Measurements from ENCODE around the gene KRTAP12-1. TPM values are rescaled to one million over a fixed set of nuclear protein-coding genes. Genes with fewer than 3 reads are reported as not detected.

KRTAP12-1 gene
- total RNA-seq, 2 experiments from 2014 or later = not detected

GRCh38 chr21:44632067-44632466 is 49.9 kb downstream of the KRTAP12-1 start:
- Mint-ChIP-seq H3K4me3 (no peak overlapping the region), H3K27me3 (no peaks in the 10 kb centered on the region), H3K36me3 (ENCODE audit: low read depth) (peaks cover 5% of the 10 kb centered on the region), H3K4me1 (peaks cover 21% of the 10 kb centered on the region), H3K27ac (no peak overlapping the region), H3K9me3 (ENCODE audit: low read depth) (peaks cover 28% of the 10 kb centered on the region)
- intact Hi-C loops (cut with DNase I, micrococcal nuclease) = no loop called here
- POLR2A ChIA-PET = no interaction called here
- ATAC-seq (no peak), DNase-seq (no peak)
- CTCF ChIA-PET = interaction anchor here (1.5 kb wide), 1 partner anchor 11 kb away, joined by 4 read pairs; no protein-coding TSS in a partner anchor

Other genes with a start within 250 kb of the KRTAP12-1 start
- gene LRRC3, start 226.7 kb downstream of the KRTAP12-1 start, total RNA-seq = 1 to 10 TPM; 2.7 to 2.9 TPM
- gene KRTAP10-1, start 142.0 kb downstream of the KRTAP12-1 start, total RNA-seq = not detected
- not detected for gene KRTAP10-2, start 130.7 kb downstream of the KRTAP12-1 start, total RNA-seq
- not detected for gene KRTAP10-3, start 123.4 kb downstream of the KRTAP12-1 start, total RNA-seq
- not detected for gene KRTAP10-4, start 108.4 kb downstream of the KRTAP12-1 start, total RNA-seq
- not detected for gene KRTAP10-5, start 101.6 kb downstream of the KRTAP12-1 start, total RNA-seq
- gene KRTAP10-6, start 89.7 kb downstream of the KRTAP12-1 start, total RNA-seq = not detected
- not detected for gene KRTAP10-7, start 81.6 kb downstream of the KRTAP12-1 start, total RNA-seq
- gene KRTAP10-8, start 70.1 kb downstream of the KRTAP12-1 start, total RNA-seq = not detected
- gene KRTAP10-9, start 55.1 kb downstream of the KRTAP12-1 start, total RNA-seq = not detected
- gene KRTAP10-10, start 44.8 kb downstream of the KRTAP12-1 start, total RNA-seq = not detected
- not detected for gene KRTAP10-11, start 35.7 kb downstream of the KRTAP12-1 start, total RNA-seq
- not detected for gene KRTAP12-4, start 27.5 kb downstream of the KRTAP12-1 start, total RNA-seq
- not detected for gene KRTAP12-3, start 24.2 kb downstream of the KRTAP12-1 start, total RNA-seq
- not detected for gene KRTAP12-2, start 15.2 kb downstream of the KRTAP12-1 start, total RNA-seq
- not detected for gene KRTAP10-12, start 15.0 kb upstream of the KRTAP12-1 start, total RNA-seq
- not detected for gene TSPEAR, start 29.4 kb upstream of the KRTAP12-1 start, total RNA-seq
- gene UBE2G2, start 119.7 kb upstream of the KRTAP12-1 start, total RNA-seq = 100 to 1,000 TPM; 103 to 121 TPM
- gene SUMO3, start 135.9 kb upstream of the KRTAP12-1 start, total RNA-seq = 10 to 100 TPM; 83.4 to 84.9 TPM
- 10 to 100 TPM; 34.8 to 44.3 TPM for gene PTTG1IP, start 191.5 kb upstream of the KRTAP12-1 start, total RNA-seq
- gene ITGB2, start 238.7 kb upstream of the KRTAP12-1 start, total RNA-seq = 100 to 1,000 TPM; 217 to 250 TPM

Data from activated CD4-positive, alpha-beta T cell treated with anti-CD3 and anti-CD28 coated beads for 36 hours (primary cell).